Measurements from ENCODE around the gene DDIT4.

GRCh38 chr10:72274730-72275350 lies 1.1 kb downstream of the DDIT4 start:
- TF ChIP-seq YY1 (IDR thresholded peaks at IDR 0.05; ENCODE audit: insufficient read depth, insufficient read length), result no peak
- no peak for TF ChIP-seq SUZ12 (IDR thresholded peaks at IDR 0.05; ENCODE audit: extremely low read depth, insufficient read depth, insufficient read length)
- no peak for TF ChIP-seq ZNF274 (IDR thresholded peaks at IDR 0.05; ENCODE audit: low read depth, low read length)

Data from NT2/D1 (cell line).